T-helper 1 cell treated with Interleukin-12 subunit alpha and Interleukin-12 subunit beta and Interleukin-4 antibody, amounts not matched to agents 30 μg/mL and 1 μg/mL, for 36 hours (primary cell): ENCODE results near the gene RBMY1A1.
"Not testable (repeated sequence)": the region's sequence is repeated elsewhere in the genome, so short reads cannot be mapped to it uniquely, and the experiment has no call there.

Experiments used
- H3K27ac Mint-ChIP-seq: one replicate; pipeline ENCODE4 v1.8.0; 2021; ENCODE audit warnings: mild to moderate bottlenecking, mixed read lengths
- H3K27me3 Mint-ChIP-seq: one replicate; pipeline ENCODE4 v1.8.0; 2021; ENCODE audit warnings: low read depth, mixed read lengths
- H3K36me3 Mint-ChIP-seq: one replicate; pipeline ENCODE4 v1.8.0; 2021; ENCODE audit warnings: low read depth, mixed read lengths
- H3K4me1 Mint-ChIP-seq: one replicate; pipeline ENCODE4 v1.8.0; 2021; ENCODE audit warnings: low read depth, mixed read lengths
- H3K4me3 Mint-ChIP-seq: one replicate; pipeline ENCODE4 v1.8.0; 2021; ENCODE audit warnings: mild to moderate bottlenecking, moderate library complexity, mixed read lengths
- H3K9me3 Mint-ChIP-seq: one replicate; pipeline ENCODE4 v1.8.0; 2021; ENCODE audit warnings: mixed read lengths

The RBMY1A1 gene

GRCh38 chrY:21534579-21534978, at the start of gene RBMY1A1:
TSS of gene RBMY1A1 (plus strand) at chrY:21534879. CDS start at chrY:21536892, 2,013 bp downstream.
- not testable (repeated sequence) for H3K27me3 Mint-ChIP-seq, H3K9me3 Mint-ChIP-seq, H3K4me3 Mint-ChIP-seq, H3K36me3 Mint-ChIP-seq, H3K27ac Mint-ChIP-seq, H3K4me1 Mint-ChIP-seq

- not testable (repeated sequence) for H3K4me1 Mint-ChIP-seq, H3K27ac Mint-ChIP-seq, H3K36me3 Mint-ChIP-seq, H3K4me3 Mint-ChIP-seq, H3K27me3 Mint-ChIP-seq, H3K9me3 Mint-ChIP-seq
These were observed 23.6 kb upstream of the RBMY1A1 start, which contains the start of gene RBMY1B for GRCh38 chrY:21511038-21511437. TSS of gene RBMY1B (plus strand) at chrY:21511338. CDS start at chrY:21513351, 2,013 bp downstream.

GRCh38 chrY:21559316-21559984, 24.8 kb downstream of the RBMY1A1 start:
- H3K4me1 Mint-ChIP-seq, H3K27me3 Mint-ChIP-seq, H3K4me3 Mint-ChIP-seq, H3K27ac Mint-ChIP-seq, H3K9me3 Mint-ChIP-seq, H3K36me3 Mint-ChIP-seq: not testable (repeated sequence)

GRCh38 chrY:21585449-21585848, 50.8 kb downstream of the RBMY1A1 start:
- Mint-ChIP-seq H3K27me3 (no peaks in the 10 kb centered on the region), H3K36me3 (no peaks in the 10 kb centered on the region), H3K4me1 (no peaks in the 10 kb centered on the region), H3K9me3 (no peaks in the 10 kb centered on the region), H3K27ac (no peak overlapping the region), H3K4me3 (no peak overlapping the region)

GRCh38 chrY:21586454-21586853, 51.8 kb downstream of the RBMY1A1 start:
- H3K27ac Mint-ChIP-seq, H3K9me3 Mint-ChIP-seq, H3K4me3 Mint-ChIP-seq, H3K36me3 Mint-ChIP-seq, H3K4me1 Mint-ChIP-seq, H3K27me3 Mint-ChIP-seq: not testable (repeated sequence)

- Mint-ChIP-seq H3K9me3 (no peaks in the 10 kb centered on the region), H3K36me3 (no peaks in the 10 kb centered on the region), H3K4me1 (no peaks in the 10 kb centered on the region), H3K4me3 (no peak overlapping the region), H3K27ac (no peak overlapping the region), H3K27me3 (no peaks in the 10 kb centered on the region)
These were observed 57.4 kb downstream of the RBMY1A1 start for GRCh38 chrY:21592059-21592458.

- not testable (repeated sequence) for H3K27me3 Mint-ChIP-seq, H3K9me3 Mint-ChIP-seq, H3K4me3 Mint-ChIP-seq, H3K4me1 Mint-ChIP-seq, H3K36me3 Mint-ChIP-seq, H3K27ac Mint-ChIP-seq
These were observed 61.6 kb downstream of the RBMY1A1 start for GRCh38 chrY:21596287-21596686.
